Measurements from ENCODE around the gene HMGA1. TPM values are rescaled to one million over a fixed set of nuclear protein-coding genes. Genes with fewer than 3 reads are reported as not detected.

The HMGA1 gene
- total and polyA plus RNA-seq, 2 of the 13 experiments (the other 11 are each of a cell fraction or from before 2014, with no cell fraction given) = 117 to 145 TPM

DNA sequence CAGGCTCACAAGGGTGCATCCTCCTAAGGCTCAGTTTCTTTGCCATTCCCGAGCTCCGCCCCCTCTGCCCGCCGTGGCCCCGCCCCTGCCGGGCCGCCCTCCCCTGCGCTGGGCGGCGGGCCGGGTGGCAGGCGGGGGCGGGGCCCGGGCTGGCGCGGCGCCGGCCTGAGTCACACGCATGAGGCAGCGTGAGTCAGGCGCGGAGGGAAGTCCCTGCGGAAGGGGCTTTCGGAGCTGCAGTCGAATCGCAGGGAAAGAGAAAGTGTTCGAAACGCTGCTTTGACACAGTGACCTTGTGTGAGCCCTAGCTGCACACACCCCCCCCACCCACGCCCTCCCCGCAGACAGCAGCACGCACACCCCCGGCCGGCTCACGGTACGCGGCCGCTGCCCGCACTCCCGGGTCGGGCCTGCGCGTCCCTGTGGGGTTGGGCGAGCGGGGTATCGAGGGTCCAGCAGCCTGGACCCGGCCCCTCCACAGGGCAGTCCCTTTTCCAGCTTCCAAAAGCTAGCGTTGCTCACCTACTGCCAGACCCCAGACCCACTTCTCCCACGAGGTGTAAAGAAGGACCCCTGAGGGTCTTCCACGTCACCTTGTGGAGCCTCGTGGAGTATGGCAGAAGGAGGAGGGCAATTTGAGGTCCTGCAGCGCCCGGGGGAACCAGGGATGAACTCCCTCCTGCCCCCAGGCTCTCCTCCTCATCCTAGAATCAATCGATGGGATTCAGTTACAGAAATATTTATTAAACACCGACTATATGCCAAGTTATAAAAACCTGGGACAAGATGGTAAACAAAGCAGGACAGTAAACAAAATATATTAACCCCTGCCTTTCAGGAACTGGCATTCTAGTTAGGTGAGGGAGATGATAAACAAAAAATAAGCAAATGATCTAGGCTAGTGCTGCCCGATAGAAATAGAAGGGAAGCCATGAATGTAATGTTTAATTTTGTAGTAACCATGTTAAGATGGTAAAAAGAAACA is 12.4 kb upstream of the HMGA1 start (continued):
- TF ChIP-seq, protein P1, sequence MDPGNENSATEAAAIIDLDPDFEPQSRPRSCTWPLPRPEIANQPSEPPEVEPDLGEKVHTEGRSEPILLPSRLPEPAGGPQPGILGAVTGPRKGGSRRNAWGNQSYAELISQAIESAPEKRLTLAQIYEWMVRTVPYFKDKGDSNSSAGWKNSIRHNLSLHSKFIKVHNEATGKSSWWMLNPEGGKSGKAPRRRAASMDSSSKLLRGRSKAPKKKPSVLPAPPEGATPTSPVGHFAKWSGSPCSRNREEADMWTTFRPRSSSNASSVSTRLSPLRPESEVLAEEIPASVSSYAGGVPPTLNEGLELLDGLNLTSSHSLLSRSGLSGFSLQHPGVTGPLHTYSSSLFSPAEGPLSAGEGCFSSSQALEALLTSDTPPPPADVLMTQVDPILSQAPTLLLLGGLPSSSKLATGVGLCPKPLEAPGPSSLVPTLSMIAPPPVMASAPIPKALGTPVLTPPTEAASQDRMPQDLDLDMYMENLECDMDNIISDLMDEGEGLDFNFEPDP (CRISPR knock-in tag; conservative IDR thresholded peaks at IDR 0.05) = no peak
- TF ChIP-seq, protein P2, sequence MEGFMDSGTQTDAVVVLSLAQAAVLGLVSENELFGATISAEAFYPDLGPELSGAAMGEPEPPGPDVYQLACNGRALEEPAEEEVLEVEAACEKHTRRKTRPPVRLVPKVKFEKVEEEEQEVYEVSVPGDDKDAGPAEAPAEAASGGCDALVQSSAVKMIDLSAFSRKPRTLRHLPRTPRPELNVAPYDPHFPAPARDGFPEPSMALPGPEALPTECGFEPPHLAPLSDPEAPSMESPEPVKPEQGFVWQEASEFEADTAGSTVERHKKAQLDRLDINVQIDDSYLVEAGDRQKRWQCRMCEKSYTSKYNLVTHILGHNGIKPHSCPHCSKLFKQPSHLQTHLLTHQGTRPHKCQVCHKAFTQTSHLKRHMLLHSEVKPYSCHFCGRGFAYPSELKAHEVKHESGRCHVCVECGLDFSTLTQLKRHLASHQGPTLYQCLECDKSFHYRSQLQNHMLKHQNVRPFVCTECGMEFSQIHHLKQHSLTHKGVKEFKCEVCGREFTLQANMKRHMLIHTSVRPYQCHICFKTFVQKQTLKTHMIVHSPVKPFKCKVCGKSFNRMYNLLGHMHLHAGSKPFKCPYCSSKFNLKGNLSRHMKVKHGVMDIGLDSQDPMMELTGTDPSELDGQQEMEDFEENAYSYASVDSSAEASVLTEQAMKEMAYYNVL (CRISPR knock-in tag; IDR thresholded peaks at IDR 0.05; ENCODE audit: borderline replicate concordance) = no peak
- no peak for TF ChIP-seq HNRNPUL1 (IDR thresholded peaks at IDR 0.05; ENCODE audit: low read depth, low read length)
- no peak for TF ChIP-seq IKZF4 (CRISPR knock-in tag; IDR thresholded peaks at IDR 0.05; ENCODE audit: borderline replicate concordance, low read depth, not compliant biosample characterization)
- no peak for TF ChIP-seq SRF (IDR thresholded peaks at IDR 0.05; ENCODE audit: low read depth, low read length)
- TF ChIP-seq, protein P3, sequence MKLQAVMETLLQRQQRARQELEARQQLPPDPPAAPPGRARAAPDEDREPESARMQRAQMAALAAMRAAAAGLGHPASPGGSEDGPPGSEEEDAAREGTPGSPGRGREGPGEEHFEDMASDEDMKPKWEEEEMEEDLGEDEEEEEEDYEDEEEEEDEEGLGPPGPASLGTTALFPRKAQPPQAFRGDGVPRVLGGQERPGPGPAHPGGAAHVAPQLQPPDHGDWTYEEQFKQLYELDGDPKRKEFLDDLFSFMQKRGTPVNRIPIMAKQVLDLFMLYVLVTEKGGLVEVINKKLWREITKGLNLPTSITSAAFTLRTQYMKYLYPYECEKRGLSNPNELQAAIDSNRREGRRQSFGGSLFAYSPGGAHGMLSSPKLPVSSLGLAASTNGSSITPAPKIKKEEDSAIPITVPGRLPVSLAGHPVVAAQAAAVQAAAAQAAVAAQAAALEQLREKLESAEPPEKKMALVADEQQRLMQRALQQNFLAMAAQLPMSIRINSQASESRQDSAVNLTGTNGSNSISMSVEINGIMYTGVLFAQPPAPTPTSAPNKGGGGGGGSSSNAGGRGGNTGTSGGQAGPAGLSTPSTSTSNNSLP (IDR thresholded peaks at IDR 0.05; ENCODE audit: low read depth, low read length) = no peak
- no peak for TF ChIP-seq ZNF552 (CRISPR knock-in tag; IDR thresholded peaks at IDR 0.05; ENCODE audit: borderline replicate concordance)
- TF ChIP-seq ISL2 (CRISPR knock-in tag; IDR thresholded peaks at IDR 0.05) = 0 out of 2 replicates have a peak, but pooled peaks have one; percentile 10
- no peak for TF ChIP-seq ZNF615 (CRISPR knock-in tag; IDR thresholded peaks at IDR 0.05; ENCODE audit: borderline replicate concordance)
- TF ChIP-seq ZNF564 (CRISPR knock-in tag; IDR thresholded peaks at IDR 0.05) = 0 out of 2 replicates have a peak, but pooled peaks have one; percentile 28
- TF ChIP-seq, protein P4, sequence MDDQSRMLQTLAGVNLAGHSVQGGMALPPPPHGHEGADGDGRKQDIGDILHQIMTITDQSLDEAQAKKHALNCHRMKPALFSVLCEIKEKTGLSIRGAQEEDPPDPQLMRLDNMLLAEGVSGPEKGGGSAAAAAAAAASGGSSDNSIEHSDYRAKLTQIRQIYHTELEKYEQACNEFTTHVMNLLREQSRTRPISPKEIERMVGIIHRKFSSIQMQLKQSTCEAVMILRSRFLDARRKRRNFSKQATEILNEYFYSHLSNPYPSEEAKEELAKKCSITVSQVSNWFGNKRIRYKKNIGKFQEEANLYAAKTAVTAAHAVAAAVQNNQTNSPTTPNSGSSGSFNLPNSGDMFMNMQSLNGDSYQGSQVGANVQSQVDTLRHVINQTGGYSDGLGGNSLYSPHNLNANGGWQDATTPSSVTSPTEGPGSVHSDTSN (CRISPR knock-in tag; IDR thresholded peaks at IDR 0.05; ENCODE audit: borderline replicate concordance) = no peak
- no peak; the same call in 1 of the 2 replicates for TF ChIP-seq ARNTL (CRISPR knock-in tag; IDR thresholded peaks at IDR 0.05)
- no peak for TF ChIP-seq ZNF224 (CRISPR knock-in tag; IDR thresholded peaks at IDR 0.05)
- TF ChIP-seq SETDB1 (CRISPR knock-in tag; IDR thresholded peaks at IDR 0.05; ENCODE audit: borderline replicate concordance) = no peak
- TF ChIP-seq ZNF558 (CRISPR knock-in tag; IDR thresholded peaks at IDR 0.05; ENCODE audit: borderline replicate concordance) = no peak; the same call in 1 of the 2 replicates
- TF ChIP-seq KMT2A (CRISPR knock-in tag; IDR thresholded peaks at IDR 0.05) = 0 out of 2 replicates have a peak, but pooled peaks have one; percentile 24
- no peak for TF ChIP-seq SRSF1 (optimal IDR thresholded peaks at IDR 0.05; ENCODE audit: low read depth, low read length)
- no peak for TF ChIP-seq ZNF329 (CRISPR knock-in tag; IDR thresholded peaks at IDR 0.05; ENCODE audit: low read depth)
- no peak; the same call in 1 of the 2 replicates for TF ChIP-seq NFKB2 (CRISPR knock-in tag; IDR thresholded peaks at IDR 0.05; ENCODE audit: borderline replicate concordance)
- no peak for TF ChIP-seq ZSCAN12 (CRISPR knock-in tag; IDR thresholded peaks at IDR 0.05)
- peak; percentile 71 for TF ChIP-seq RXRA (CRISPR knock-in tag; IDR thresholded peaks at IDR 0.05)
- no peak for TF ChIP-seq PRPF4 (IDR thresholded peaks at IDR 0.05; ENCODE audit: low read depth, low read length, poor library complexity, severe bottlenecking)

All from HepG2 (cell line).